ENCODE data around the gene ZNF574. TPM values are rescaled to one million over a fixed set of nuclear protein-coding genes. Genes with fewer than 3 reads are reported as not detected.

Gene ZNF574
- total and polyA plus RNA-seq, 2 of the 8 experiments (the other 6 are each of a cell fraction or from before 2014, with no cell fraction given), result 27.0 to 38.8 TPM

GRCh38 chr19:42033413-42033812 is 42.6 kb upstream of the ZNF574 start (continued):
- TF ChIP-seq, protein P1, sequence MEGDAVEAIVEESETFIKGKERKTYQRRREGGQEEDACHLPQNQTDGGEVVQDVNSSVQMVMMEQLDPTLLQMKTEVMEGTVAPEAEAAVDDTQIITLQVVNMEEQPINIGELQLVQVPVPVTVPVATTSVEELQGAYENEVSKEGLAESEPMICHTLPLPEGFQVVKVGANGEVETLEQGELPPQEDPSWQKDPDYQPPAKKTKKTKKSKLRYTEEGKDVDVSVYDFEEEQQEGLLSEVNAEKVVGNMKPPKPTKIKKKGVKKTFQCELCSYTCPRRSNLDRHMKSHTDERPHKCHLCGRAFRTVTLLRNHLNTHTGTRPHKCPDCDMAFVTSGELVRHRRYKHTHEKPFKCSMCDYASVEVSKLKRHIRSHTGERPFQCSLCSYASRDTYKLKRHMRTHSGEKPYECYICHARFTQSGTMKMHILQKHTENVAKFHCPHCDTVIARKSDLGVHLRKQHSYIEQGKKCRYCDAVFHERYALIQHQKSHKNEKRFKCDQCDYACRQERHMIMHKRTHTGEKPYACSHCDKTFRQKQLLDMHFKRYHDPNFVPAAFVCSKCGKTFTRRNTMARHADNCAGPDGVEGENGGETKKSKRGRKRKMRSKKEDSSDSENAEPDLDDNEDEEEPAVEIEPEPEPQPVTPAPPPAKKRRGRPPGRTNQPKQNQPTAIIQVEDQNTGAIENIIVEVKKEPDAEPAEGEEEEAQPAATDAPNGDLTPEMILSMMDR (IDR thresholded peaks at IDR 0.05; ENCODE audit: control extremely low read depth in 1 of 3, insufficient read depth in 1 of 3, low read depth in 1 of 3, low read length in 3 of 3), result no peak
- TF ChIP-seq ATF2 (IDR thresholded peaks at IDR 0.05; ENCODE audit: low read length) (no peak), BRCA1 (IDR thresholded peaks at IDR 0.05; ENCODE audit: low read depth, low read length) (no peak), SP1 (IDR thresholded peaks at IDR 0.05; ENCODE audit: low read depth, low read length) (no peak)
- TF ChIP-seq, protein P2, sequence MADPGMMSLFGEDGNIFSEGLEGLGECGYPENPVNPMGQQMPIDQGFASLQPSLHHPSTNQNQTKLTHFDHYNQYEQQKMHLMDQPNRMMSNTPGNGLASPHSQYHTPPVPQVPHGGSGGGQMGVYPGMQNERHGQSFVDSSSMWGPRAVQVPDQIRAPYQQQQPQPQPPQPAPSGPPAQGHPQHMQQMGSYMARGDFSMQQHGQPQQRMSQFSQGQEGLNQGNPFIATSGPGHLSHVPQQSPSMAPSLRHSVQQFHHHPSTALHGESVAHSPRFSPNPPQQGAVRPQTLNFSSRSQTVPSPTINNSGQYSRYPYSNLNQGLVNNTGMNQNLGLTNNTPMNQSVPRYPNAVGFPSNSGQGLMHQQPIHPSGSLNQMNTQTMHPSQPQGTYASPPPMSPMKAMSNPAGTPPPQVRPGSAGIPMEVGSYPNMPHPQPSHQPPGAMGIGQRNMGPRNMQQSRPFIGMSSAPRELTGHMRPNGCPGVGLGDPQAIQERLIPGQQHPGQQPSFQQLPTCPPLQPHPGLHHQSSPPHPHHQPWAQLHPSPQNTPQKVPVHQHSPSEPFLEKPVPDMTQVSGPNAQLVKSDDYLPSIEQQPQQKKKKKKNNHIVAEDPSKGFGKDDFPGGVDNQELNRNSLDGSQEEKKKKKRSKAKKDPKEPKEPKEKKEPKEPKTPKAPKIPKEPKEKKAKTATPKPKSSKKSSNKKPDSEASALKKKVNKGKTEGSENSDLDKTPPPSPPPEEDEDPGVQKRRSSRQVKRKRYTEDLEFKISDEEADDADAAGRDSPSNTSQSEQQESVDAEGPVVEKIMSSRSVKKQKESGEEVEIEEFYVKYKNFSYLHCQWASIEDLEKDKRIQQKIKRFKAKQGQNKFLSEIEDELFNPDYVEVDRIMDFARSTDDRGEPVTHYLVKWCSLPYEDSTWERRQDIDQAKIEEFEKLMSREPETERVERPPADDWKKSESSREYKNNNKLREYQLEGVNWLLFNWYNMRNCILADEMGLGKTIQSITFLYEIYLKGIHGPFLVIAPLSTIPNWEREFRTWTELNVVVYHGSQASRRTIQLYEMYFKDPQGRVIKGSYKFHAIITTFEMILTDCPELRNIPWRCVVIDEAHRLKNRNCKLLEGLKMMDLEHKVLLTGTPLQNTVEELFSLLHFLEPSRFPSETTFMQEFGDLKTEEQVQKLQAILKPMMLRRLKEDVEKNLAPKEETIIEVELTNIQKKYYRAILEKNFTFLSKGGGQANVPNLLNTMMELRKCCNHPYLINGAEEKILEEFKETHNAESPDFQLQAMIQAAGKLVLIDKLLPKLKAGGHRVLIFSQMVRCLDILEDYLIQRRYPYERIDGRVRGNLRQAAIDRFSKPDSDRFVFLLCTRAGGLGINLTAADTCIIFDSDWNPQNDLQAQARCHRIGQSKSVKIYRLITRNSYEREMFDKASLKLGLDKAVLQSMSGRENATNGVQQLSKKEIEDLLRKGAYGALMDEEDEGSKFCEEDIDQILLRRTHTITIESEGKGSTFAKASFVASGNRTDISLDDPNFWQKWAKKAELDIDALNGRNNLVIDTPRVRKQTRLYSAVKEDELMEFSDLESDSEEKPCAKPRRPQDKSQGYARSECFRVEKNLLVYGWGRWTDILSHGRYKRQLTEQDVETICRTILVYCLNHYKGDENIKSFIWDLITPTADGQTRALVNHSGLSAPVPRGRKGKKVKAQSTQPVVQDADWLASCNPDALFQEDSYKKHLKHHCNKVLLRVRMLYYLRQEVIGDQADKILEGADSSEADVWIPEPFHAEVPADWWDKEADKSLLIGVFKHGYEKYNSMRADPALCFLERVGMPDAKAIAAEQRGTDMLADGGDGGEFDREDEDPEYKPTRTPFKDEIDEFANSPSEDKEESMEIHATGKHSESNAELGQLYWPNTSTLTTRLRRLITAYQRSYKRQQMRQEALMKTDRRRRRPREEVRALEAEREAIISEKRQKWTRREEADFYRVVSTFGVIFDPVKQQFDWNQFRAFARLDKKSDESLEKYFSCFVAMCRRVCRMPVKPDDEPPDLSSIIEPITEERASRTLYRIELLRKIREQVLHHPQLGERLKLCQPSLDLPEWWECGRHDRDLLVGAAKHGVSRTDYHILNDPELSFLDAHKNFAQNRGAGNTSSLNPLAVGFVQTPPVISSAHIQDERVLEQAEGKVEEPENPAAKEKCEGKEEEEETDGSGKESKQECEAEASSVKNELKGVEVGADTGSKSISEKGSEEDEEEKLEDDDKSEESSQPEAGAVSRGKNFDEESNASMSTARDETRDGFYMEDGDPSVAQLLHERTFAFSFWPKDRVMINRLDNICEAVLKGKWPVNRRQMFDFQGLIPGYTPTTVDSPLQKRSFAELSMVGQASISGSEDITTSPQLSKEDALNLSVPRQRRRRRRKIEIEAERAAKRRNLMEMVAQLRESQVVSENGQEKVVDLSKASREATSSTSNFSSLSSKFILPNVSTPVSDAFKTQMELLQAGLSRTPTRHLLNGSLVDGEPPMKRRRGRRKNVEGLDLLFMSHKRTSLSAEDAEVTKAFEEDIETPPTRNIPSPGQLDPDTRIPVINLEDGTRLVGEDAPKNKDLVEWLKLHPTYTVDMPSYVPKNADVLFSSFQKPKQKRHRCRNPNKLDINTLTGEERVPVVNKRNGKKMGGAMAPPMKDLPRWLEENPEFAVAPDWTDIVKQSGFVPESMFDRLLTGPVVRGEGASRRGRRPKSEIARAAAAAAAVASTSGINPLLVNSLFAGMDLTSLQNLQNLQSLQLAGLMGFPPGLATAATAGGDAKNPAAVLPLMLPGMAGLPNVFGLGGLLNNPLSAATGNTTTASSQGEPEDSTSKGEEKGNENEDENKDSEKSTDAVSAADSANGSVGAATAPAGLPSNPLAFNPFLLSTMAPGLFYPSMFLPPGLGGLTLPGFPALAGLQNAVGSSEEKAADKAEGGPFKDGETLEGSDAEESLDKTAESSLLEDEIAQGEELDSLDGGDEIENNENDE (IDR thresholded peaks at IDR 0.05; ENCODE audit: insufficient replicate concordance, low read length), result no peak
